ENCODE data around the gene UBAP2L. TPM values are rescaled to one million over a fixed set of nuclear protein-coding genes. Genes with fewer than 3 reads are reported as not detected.

The UBAP2L gene, protein sequence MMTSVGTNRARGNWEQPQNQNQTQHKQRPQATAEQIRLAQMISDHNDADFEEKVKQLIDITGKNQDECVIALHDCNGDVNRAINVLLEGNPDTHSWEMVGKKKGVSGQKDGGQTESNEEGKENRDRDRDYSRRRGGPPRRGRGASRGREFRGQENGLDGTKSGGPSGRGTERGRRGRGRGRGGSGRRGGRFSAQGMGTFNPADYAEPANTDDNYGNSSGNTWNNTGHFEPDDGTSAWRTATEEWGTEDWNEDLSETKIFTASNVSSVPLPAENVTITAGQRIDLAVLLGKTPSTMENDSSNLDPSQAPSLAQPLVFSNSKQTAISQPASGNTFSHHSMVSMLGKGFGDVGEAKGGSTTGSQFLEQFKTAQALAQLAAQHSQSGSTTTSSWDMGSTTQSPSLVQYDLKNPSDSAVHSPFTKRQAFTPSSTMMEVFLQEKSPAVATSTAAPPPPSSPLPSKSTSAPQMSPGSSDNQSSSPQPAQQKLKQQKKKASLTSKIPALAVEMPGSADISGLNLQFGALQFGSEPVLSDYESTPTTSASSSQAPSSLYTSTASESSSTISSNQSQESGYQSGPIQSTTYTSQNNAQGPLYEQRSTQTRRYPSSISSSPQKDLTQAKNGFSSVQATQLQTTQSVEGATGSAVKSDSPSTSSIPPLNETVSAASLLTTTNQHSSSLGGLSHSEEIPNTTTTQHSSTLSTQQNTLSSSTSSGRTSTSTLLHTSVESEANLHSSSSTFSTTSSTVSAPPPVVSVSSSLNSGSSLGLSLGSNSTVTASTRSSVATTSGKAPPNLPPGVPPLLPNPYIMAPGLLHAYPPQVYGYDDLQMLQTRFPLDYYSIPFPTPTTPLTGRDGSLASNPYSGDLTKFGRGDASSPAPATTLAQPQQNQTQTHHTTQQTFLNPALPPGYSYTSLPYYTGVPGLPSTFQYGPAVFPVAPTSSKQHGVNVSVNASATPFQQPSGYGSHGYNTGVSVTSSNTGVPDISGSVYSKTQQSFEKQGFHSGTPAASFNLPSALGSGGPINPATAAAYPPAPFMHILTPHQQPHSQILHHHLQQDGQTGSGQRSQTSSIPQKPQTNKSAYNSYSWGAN
- polyA plus RNA-seq, result 100 to 1,000 TPM in 1 of 4 donors, 10 to 100 TPM in 3; 29.7 to 133 (median 41.1) TPM
- long read RNA-seq, donor 1, result 0 reads
- long read RNA-seq, donor 2, partial matches to known transcripts, result 16 of 16 reads
- long read RNA-seq, donor 2, other reads (novel, unspliced or antisense), result 0 of 16 reads
- long read RNA-seq, donor 3, partial matches to known transcripts, result 28 of 31 reads
- long read RNA-seq, donor 3, other reads (novel, unspliced or antisense), result 0 of 31 reads
- long read RNA-seq, donor 4, result 0 reads
- long read RNA-seq, donor 5, partial matches to known transcripts, result 7 of 7 reads
- long read RNA-seq, donor 5, other reads (novel, unspliced or antisense), result 0 of 7 reads
- long read RNA-seq, donor 6, partial matches to known transcripts, result 8 of 8 reads
- long read RNA-seq, donor 6, other reads (novel, unspliced or antisense), result 0 of 8 reads
- long read RNA-seq, donor 7, result 0 reads
- long read RNA-seq, donor 8, result 0 reads
- long read RNA-seq, donor 9, partial matches to known transcripts, result 11 of 14 reads
- long read RNA-seq, donor 9, other reads (novel, unspliced or antisense), result 0 of 14 reads
- long read RNA-seq, donor 10, partial matches to known transcripts, result 56 of 57 reads
- long read RNA-seq, donor 10, other reads (novel, unspliced or antisense), result 0 of 57 reads

DNA sequence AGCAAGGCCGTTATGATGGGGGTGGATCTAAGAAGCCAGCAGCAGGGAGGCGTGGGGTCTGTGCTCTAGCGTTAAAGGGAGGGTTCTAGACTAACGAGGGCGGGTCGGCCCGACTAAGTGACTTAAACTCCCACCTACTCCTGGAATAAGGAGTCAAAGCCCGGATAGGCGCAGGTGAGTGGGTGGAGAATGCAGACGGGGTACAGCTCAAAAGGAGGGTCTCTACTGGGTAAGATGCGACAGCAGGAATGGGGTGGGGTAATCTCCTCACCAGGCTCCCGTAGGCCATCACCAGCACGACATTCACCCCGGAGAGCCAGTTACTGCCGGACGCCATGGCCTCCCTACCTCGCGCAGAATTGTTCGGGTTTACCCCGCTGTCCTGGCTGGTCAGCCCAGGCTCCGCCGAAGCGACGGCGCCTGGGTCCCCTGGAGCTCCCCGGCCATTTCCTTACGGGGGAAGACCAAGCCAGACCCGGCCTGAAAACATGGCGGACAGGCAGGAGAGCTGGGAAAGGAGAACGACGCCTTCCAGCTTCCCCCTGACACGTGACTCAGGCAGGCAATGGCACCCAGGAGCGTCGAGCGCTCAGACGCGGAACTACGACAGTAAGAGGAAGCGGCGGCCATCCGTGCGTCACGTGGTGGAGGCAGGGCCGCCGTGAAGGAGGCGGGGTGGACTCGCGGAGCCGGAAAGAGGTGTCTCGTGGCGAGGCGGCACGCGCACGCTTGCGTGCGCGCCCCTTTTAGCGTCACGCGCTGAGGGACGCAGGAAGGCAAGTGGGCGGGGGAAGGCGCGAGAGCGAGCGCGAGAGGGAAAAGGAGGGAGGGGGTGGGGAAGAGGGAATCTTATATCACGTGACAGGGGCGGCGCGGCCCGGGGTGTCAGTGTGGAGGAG lies at the start of gene UBAP2L:
UBAP2L (plus strand) TSS at position 885 of the 899 bp plus-strand sequence. CDS start 4,169 bp downstream, outside the sequence.
- Histone ChIP-seq H3K4me3 (ENCODE audit: low read depth in 1 of 3, low read length in 3 of 3) (peak within 1 kb of the TSS; percentile 87 to 96 (median 92)), H3K36me3 (ENCODE audit: control insufficient read depth in 3 of 3, insufficient read depth in 2 of 3, low read depth in 1 of 3, low read length in 3 of 3) (peaks cover 5 to 18% (median 5%) of the 10 kb centered on the region in 3 donors), H3K4me1 (ENCODE audit: control insufficient read depth in 3 of 3, insufficient read depth in 2 of 3, low read depth in 1 of 3, low read length in 2 of 3) (peaks cover 2 to 13% (median 12%) of the 10 kb centered on the region in 3 donors), H3K27ac (ENCODE audit: low read depth in 1 of 3, low read length in 2 of 3) (peak within 1 kb of the TSS; percentile 94 to 98 (median 97)), H3K9me3 (ENCODE audit: control insufficient read depth in 2 of 2, insufficient read depth in 1 of 2, low read depth in 1 of 2, low read length in 1 of 2) (no peaks in the 10 kb centered on the region), H3K27me3 (ENCODE audit: control insufficient read depth in 3 of 3, insufficient read depth in 3 of 3, low read length in 3 of 3) (no peaks in the 10 kb centered on the region)
- WGBS, 3 donors, result 0 to 1% (median 1%) methylated on average over 61 to 73 of the region's 73 CpGs
- FAIRE-seq, result no peak
- DNase-seq, result peak; percentile 99 to 100

GRCh38 chr1:154171223-154171583 lies 49.6 kb upstream of the UBAP2L start:
- WGBS, 3 donors, result 88 to 89% (median 88%) methylated on average over 4 of the region's 4 CpGs
- peaks cover 37 to 73% (median 52%) of the 10 kb centered on the region in 3 donors for H3K36me3 ChIP-seq (ENCODE audit: control insufficient read depth in 3 of 3, insufficient read depth in 2 of 3, low read depth in 1 of 3, low read length in 3 of 3)
- no peak for FAIRE-seq

GRCh38 chr1:154171880-154172279 lies 48.9 kb upstream of the UBAP2L start:
- Histone ChIP-seq H3K9me3 (ENCODE audit: control insufficient read depth in 2 of 2, insufficient read depth in 1 of 2, low read depth in 1 of 2, low read length in 1 of 2) (no peaks in the 10 kb centered on the region), H3K27ac (ENCODE audit: low read depth in 1 of 3, low read length in 2 of 3) (no peak overlapping the region), H3K36me3 (ENCODE audit: control insufficient read depth in 3 of 3, insufficient read depth in 2 of 3, low read depth in 1 of 3, low read length in 3 of 3) (peaks cover 35 to 66% (median 50%) of the 10 kb centered on the region in 3 donors), H3K27me3 (ENCODE audit: control insufficient read depth in 3 of 3, insufficient read depth in 3 of 3, low read length in 3 of 3) (no peaks in the 10 kb centered on the region), H3K4me1 (ENCODE audit: control insufficient read depth in 3 of 3, insufficient read depth in 2 of 3, low read depth in 1 of 3, low read length in 2 of 3) (peaks cover 0 to 10% (median 5%) of the 10 kb centered on the region in 3 donors), H3K4me3 (ENCODE audit: low read depth in 1 of 3, low read length in 3 of 3) (no peak overlapping the region)
- DNase-seq, result no peak
- FAIRE-seq, result no peak
- WGBS, 3 donors, result 86 to 91% (median 91%) methylated on average over 5 of the region's 5 CpGs

More at GRCh38 chr1:154171223-154171583, 49.6 kb upstream of the UBAP2L start:
- peaks cover 0 to 5% (median 0%) of the 10 kb centered on the region in 3 donors for H3K4me1 ChIP-seq (ENCODE audit: control insufficient read depth in 3 of 3, insufficient read depth in 2 of 3, low read depth in 1 of 3, low read length in 2 of 3)
- H3K27ac ChIP-seq (ENCODE audit: low read depth in 1 of 3, low read length in 2 of 3), result no peak overlapping the region
- no peak for DNase-seq
- no peaks in the 10 kb centered on the region for H3K9me3 ChIP-seq (ENCODE audit: control insufficient read depth in 2 of 2, insufficient read depth in 1 of 2, low read depth in 1 of 2, low read length in 1 of 2)
- no peaks in the 10 kb centered on the region for H3K27me3 ChIP-seq (ENCODE audit: control insufficient read depth in 3 of 3, insufficient read depth in 3 of 3, low read length in 3 of 3)
- no peak overlapping the region for H3K4me3 ChIP-seq (ENCODE audit: low read depth in 1 of 3, low read length in 3 of 3)

GRCh38 chr1:154174654-154175053 lies 46.1 kb upstream of the UBAP2L start:
- no peak for FAIRE-seq
- no peak for DNase-seq
- 83 to 90% (median 89%) methylated on average over 4 of the region's 4 CpGs for WGBS, 3 donors
- H3K9me3 ChIP-seq (ENCODE audit: control insufficient read depth in 2 of 2, insufficient read depth in 1 of 2, low read depth in 1 of 2, low read length in 1 of 2), result no peaks in the 10 kb centered on the region
- H3K4me1 ChIP-seq (ENCODE audit: control insufficient read depth in 3 of 3, insufficient read depth in 2 of 3, low read depth in 1 of 3, low read length in 2 of 3), result peaks cover 8 to 33% (median 33%) of the 10 kb centered on the region in 3 donors
- H3K4me3 ChIP-seq (ENCODE audit: low read depth in 1 of 3, low read length in 3 of 3), result no peak overlapping the region
- H3K27me3 ChIP-seq (ENCODE audit: control insufficient read depth in 3 of 3, insufficient read depth in 3 of 3, low read length in 3 of 3), result no peaks in the 10 kb centered on the region
- H3K27ac ChIP-seq (ENCODE audit: low read depth in 1 of 3, low read length in 2 of 3), result no peak overlapping the region
- peaks cover 29 to 53% (median 32%) of the 10 kb centered on the region in 3 donors for H3K36me3 ChIP-seq (ENCODE audit: control insufficient read depth in 3 of 3, insufficient read depth in 2 of 3, low read depth in 1 of 3, low read length in 3 of 3)

DNA sequence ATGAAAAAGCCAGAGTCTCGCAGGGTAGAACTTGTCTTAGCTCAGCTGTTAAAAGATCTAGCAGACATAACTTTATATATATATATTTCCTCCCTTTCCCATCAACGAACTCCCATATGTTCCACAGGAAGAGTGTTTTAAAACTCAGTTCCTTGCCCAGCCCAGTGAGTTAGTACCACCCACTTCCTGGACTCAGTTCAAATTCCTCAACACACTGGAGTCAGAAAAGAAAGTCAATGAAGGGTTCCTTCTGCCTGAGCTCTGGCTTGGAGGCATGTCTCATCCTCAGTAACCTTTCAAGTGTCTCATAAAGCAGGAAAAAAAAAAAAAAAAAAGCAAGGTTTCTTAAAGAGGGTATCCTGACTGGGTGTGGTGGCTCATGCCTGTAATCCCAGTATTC lies 44.4 kb upstream of the UBAP2L start:
- H3K27ac ChIP-seq (ENCODE audit: low read depth in 1 of 3, low read length in 2 of 3), result peak overlapping the region in 2 of 3 donors; percentile 16 to 71
- H3K9me3 ChIP-seq (ENCODE audit: control insufficient read depth in 2 of 2, insufficient read depth in 1 of 2, low read depth in 1 of 2, low read length in 1 of 2), result no peaks in the 10 kb centered on the region
- no peaks in the 10 kb centered on the region for H3K27me3 ChIP-seq (ENCODE audit: control insufficient read depth in 3 of 3, insufficient read depth in 3 of 3, low read length in 3 of 3)
- H3K36me3 ChIP-seq (ENCODE audit: control insufficient read depth in 3 of 3, insufficient read depth in 2 of 3, low read depth in 1 of 3, low read length in 3 of 3), result peaks cover 19 to 48% (median 23%) of the 10 kb centered on the region in 3 donors
- H3K4me1 ChIP-seq (ENCODE audit: control insufficient read depth in 3 of 3, insufficient read depth in 2 of 3, low read depth in 1 of 3, low read length in 2 of 3), result peaks cover 10 to 46% (median 46%) of the 10 kb centered on the region in 3 donors
- DNase-seq (peak; percentile 58 to 67), FAIRE-seq (no peak)
- 22 to 45% (median 40%) methylated on average over 2 of the region's 2 CpGs for WGBS, 3 donors
- no peak overlapping the region for H3K4me3 ChIP-seq (ENCODE audit: low read depth in 1 of 3, low read length in 3 of 3)

DNA sequence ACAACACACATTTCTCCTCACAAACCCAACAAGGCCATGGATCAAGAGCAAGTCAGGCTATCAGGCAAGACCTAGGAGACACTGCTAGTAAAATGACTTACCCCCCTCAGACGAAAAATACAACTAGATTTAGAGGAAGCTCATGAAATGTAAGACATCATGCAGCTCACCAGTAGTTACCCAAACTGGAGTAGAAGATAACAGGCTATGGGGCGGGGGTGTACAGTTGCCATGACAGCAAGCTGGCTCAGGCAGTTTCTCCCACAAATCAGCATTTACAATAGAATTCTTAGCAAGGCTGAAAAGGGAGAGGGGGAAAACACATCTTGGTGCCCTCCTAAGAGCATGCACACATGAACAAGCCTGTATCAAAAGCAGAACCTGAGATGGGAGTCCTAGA lies 42.7 kb upstream of the UBAP2L start:
- H3K27me3 ChIP-seq (ENCODE audit: control insufficient read depth in 3 of 3, insufficient read depth in 3 of 3, low read length in 3 of 3), result no peaks in the 10 kb centered on the region
- H3K9me3 ChIP-seq (ENCODE audit: control insufficient read depth in 2 of 2, insufficient read depth in 1 of 2, low read depth in 1 of 2, low read length in 1 of 2), result no peaks in the 10 kb centered on the region
- no peak for DNase-seq
- H3K36me3 ChIP-seq (ENCODE audit: control insufficient read depth in 3 of 3, insufficient read depth in 2 of 3, low read depth in 1 of 3, low read length in 3 of 3), result peaks cover 5 to 33% (median 10%) of the 10 kb centered on the region in 3 donors
- H3K4me1 ChIP-seq (ENCODE audit: control insufficient read depth in 3 of 3, insufficient read depth in 2 of 3, low read depth in 1 of 3, low read length in 2 of 3), result peaks cover 10 to 47% (median 46%) of the 10 kb centered on the region in 3 donors
- FAIRE-seq, result no peak
- H3K27ac ChIP-seq (ENCODE audit: low read depth in 1 of 3, low read length in 2 of 3), result no peak overlapping the region
- no peak overlapping the region for H3K4me3 ChIP-seq (ENCODE audit: low read depth in 1 of 3, low read length in 3 of 3)
- 31 to 42% (median 31%) methylated on average over 2 of the region's 2 CpGs for WGBS, 3 donors

Measured in small intestine (tissue), 16 donors.